CD4-positive, alpha-beta memory T cell (primary cell): ENCODE results near the gene AARSD1. TPM values are rescaled to one million over a fixed set of nuclear protein-coding genes. Genes with fewer than 3 reads are reported as not detected.
A peak's percentile ranks its signal among the peaks of the same experiment; 100 is the strongest.
"Not testable (repeated sequence)": the region's sequence is repeated elsewhere in the genome, so short reads cannot be mapped to it uniquely, and the experiment has no call there.

Experiments used
- CTCF ChIA-PET: fragments of 350-600 bp; sonication (Branson Sonifier 250); formaldehyde crosslinking; loops from one replicate; lab custom pipeline; 2021; ENCODE audit warnings: inconsistent platforms; ENCODE audit not compliant: partially characterized antibody; lab: Charles Lee
- POLR2A ChIA-PET: fragments of 350-600 bp; sonication (Branson Sonifier 250); formaldehyde crosslinking; loops from one replicate; lab custom pipeline; 2021; ENCODE audit not compliant: partially characterized antibody; lab: Charles Lee
- DNase-seq, 5 donors: peaks; one replicate each; pipeline versions ENCODE4 v3.0.0 to v3.0.0-alpha.2; 2020 to 2022; ENCODE audit warnings: mixed read lengths in 1 of 5
- H3K27ac ChIP-seq: one replicate; pipeline ENCODE4 v1.7.0; 2013; ENCODE audit warnings: low read depth, low read length
- H3K27me3 ChIP-seq: 2 replicates; pipeline ENCODE4 v1.7.0; 2013; ENCODE audit warnings: mild to moderate bottlenecking, low read length, moderate library complexity; ENCODE audit not compliant: insufficient read depth
- H3K36me3 ChIP-seq: 2 replicates; pipeline ENCODE4 v1.7.0; 2013; ENCODE audit warnings: mild to moderate bottlenecking, low read length, moderate library complexity; ENCODE audit not compliant: insufficient read depth
- H3K4me1 ChIP-seq: 2 replicates; pipeline ENCODE4 v1.7.0; 2013; ENCODE audit warnings: mild to moderate bottlenecking, low read length, moderate library complexity; ENCODE audit not compliant: insufficient read depth
- H3K4me3 ChIP-seq, 2 donors: one replicate each; pipeline ENCODE4 v1.7.0; 2013; ENCODE audit warnings: low read length in 2 of 2, mild to moderate bottlenecking in 1 of 2
- H3K9me3 ChIP-seq, 2 donors: one replicate each; pipeline ENCODE4 v1.7.0; 2013; ENCODE audit warnings: low read length in 2 of 2, control low read depth in 1 of 2; ENCODE audit not compliant: control insufficient read depth in 1 of 2
- H3K27ac Mint-ChIP-seq, 7 donors: one replicate each; pipeline ENCODE4 v1.8.0; 2020 to 2021; ENCODE audit warnings: mixed read lengths in 7 of 7, mild to moderate bottlenecking in 6 of 7, inconsistent platforms in 3 of 7, moderate library complexity in 3 of 7
- H3K27me3 Mint-ChIP-seq, 2 donors: one replicate each; pipeline ENCODE4 v1.8.0; 2020 to 2021; ENCODE audit warnings: mixed read lengths in 2 of 2
- H3K36me3 Mint-ChIP-seq, 2 donors: one replicate each; pipeline ENCODE4 v1.8.0; 2020 to 2021; ENCODE audit warnings: mixed read lengths in 2 of 2, inconsistent platforms in 1 of 2, mild to moderate bottlenecking in 1 of 2
- H3K4me1 Mint-ChIP-seq, 4 donors: one replicate each; pipeline ENCODE4 v1.8.0; 2020 to 2021; ENCODE audit warnings: mixed read lengths in 4 of 4, mild to moderate bottlenecking in 1 of 4
- H3K4me3 Mint-ChIP-seq, 8 donors: one replicate each; pipeline ENCODE4 v1.8.0; 2020 to 2021; ENCODE audit warnings: mixed read lengths in 8 of 8, mild to moderate bottlenecking in 7 of 8, moderate library complexity in 6 of 8, inconsistent platforms in 3 of 8
- H3K9me3 Mint-ChIP-seq, 8 donors: one replicate each; pipeline ENCODE4 v1.8.0; 2020 to 2021; ENCODE audit warnings: mixed read lengths in 8 of 8, mild to moderate bottlenecking in 5 of 8, inconsistent platforms in 3 of 8, moderate library complexity in 1 of 8
- intact Hi-C: fragments of 100-400 bp; cut with micrococcal nuclease; formaldehyde crosslinking; loops from one replicate; pipeline ENCODE4 v1.15.1; 2023
- polyA plus RNA-seq, 2 donors: library from polyadenylated mRNA; unstranded; fragments of 300-500 nt; fragmentation: Illumina TruSeq; gene quantifications; one replicate each; pipeline ENCODE4 v1.2.3, GENCODE V29; 2021
- total RNA-seq, 2 experiments: library from RNA; stranded (reverse); gene quantifications; one replicate each; pipeline ENCODE4 v1.2.3, GENCODE V29; 2021

The AARSD1 gene
- total and polyA plus RNA-seq, 4 experiments from 2014 or later, result 37.7 to 55.6 (median 47.8) TPM

DNA sequence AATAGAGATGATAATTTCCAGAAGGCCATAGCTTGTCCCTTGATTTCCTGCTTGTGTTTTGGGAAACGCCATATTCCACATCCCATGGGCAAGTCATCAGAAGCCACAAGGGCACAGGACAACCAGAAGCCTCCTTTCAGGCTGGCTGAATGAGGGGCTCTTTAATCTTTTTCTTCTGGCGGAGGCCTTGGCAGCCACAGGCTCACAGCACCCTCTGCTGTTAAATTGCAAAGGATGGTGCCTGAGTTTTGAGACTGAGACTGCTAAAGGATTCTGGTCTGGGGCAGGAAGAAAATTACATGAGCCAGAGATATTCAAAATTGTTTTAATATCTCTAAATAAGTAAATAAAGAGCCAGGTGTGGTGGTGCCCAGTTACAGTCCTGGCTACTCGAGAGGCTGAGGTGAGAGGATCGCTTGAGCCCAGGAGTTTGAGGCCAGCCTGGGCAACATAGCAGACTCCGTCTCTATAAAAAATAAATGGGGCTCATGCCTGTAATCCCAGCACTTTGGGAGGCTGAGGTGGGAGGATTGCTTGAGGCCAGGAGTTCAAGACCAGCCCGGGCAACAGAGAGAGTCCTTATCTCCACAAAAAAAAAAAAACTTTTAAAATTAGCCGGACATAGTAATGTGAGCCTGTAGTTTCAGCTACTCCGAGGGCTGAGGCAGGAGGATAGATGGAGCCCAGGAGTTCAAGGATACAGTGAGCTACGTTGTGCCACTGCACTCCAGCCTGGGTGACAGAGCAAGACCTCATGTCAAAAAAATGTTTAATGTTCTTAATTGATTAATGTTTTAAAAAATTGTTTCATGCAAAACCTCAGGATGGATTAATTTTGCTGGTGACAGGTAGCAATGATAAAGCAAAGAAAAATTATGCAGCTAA lies 26.3 kb downstream of the AARSD1 start:
- H3K27me3 ChIP-seq, result no peaks in the 10 kb centered on the region
- Mint-ChIP-seq H3K4me3 (no peak overlapping the region), H3K27ac (no peak overlapping the region), H3K9me3 (no peaks in the 10 kb centered on the region), H3K4me1 (no peaks in the 10 kb centered on the region), H3K27me3 (peaks cover 0 to 7% of the 10 kb centered on the region in 2 donors), H3K36me3 (no peaks in the 10 kb centered on the region)
- ChIA-PET CTCF (no interaction called here), POLR2A (no interaction called here)
- no peak overlapping the region for H3K4me3 ChIP-seq
- no peaks in the 10 kb centered on the region for H3K36me3 ChIP-seq
- no peaks in the 10 kb centered on the region for H3K9me3 ChIP-seq
- H3K4me1 ChIP-seq, result no peaks in the 10 kb centered on the region
- intact Hi-C loops, result loop anchor here (2.0 kb wide), 1 partner anchor 359 kb away; no protein-coding TSS in a partner anchor
- peak in 3 of 5 donors; percentile 3 to 10 (median 5) for DNase-seq
- H3K27ac ChIP-seq, result no peak overlapping the region

- Histone ChIP-seq H3K4me3 (no peak overlapping the region), H3K27me3 (no peaks in the 10 kb centered on the region), H3K27ac (no peak overlapping the region), H3K36me3 (no peaks in the 10 kb centered on the region), H3K9me3 (no peaks in the 10 kb centered on the region), H3K4me1 (no peaks in the 10 kb centered on the region)
- Mint-ChIP-seq H3K4me1 (no peaks in the 10 kb centered on the region), H3K27ac (no peak overlapping the region), H3K27me3 (peaks cover 1 to 16% of the 10 kb centered on the region in 2 donors), H3K4me3 (no peak overlapping the region), H3K36me3 (no peaks in the 10 kb centered on the region), H3K9me3 (peaks cover 0 to 3% (median 0%) of the 10 kb centered on the region in 8 donors)
- DNase-seq, result no peak
- POLR2A ChIA-PET, result no interaction called here
- intact Hi-C loops, result no loop called here
- CTCF ChIA-PET, result no interaction called here
These were observed 34.8 kb downstream of the AARSD1 start for GRCh38 chr17:42929497-42929844.

DNA sequence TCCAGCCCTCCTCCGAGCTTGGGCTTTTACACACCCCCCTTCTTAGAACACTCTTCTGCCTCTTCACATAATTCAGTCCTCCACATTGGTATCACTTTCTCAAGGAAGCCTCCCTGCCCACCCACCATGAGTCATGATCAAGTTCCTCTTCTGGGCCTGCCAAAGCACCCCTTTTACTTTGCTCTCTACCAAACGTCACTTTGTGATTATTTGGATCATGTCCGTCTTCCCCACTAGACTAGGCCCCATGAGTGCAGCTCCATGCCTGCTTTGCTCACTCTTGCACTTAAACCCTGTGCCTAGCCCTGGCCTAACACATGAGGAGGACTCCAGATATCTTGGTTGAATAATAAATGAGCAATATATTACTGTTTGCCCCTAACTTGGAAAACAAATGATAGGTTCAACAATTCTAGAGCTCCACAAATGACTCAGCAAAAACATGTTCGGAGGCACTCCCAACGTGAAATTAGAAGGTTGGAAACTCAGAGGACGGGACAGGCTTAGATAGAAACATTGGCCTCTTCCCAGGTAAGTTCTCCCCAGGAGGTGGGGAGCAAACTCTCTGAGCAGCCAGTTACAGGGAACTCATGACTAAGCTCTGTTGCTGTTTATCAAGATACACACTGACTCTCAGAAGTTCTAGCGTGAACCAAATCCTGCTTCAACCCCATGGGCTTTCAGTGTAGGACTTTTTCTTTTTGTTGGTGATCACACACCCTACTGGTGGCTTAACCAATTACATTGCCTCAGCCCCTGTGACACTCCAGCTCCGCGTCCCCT lies 35.3 kb downstream of the AARSD1 start:
- H3K9me3 ChIP-seq, result no peaks in the 10 kb centered on the region
- H3K36me3 ChIP-seq, result no peaks in the 10 kb centered on the region
- no peak overlapping the region for H3K4me3 ChIP-seq
- Mint-ChIP-seq H3K27me3 (peaks cover 1 to 12% of the 10 kb centered on the region in 2 donors), H3K4me1 (no peaks in the 10 kb centered on the region), H3K9me3 (peaks cover 0 to 3% (median 0%) of the 10 kb centered on the region in 8 donors), H3K27ac (no peak overlapping the region), H3K4me3 (no peak overlapping the region), H3K36me3 (no peaks in the 10 kb centered on the region)
- no peak for DNase-seq
- ChIA-PET POLR2A (no interaction called here), CTCF (interaction anchor here (0.6 kb wide), 1 partner anchor 207 kb away, joined by 3 read pairs; no protein-coding TSS in a partner anchor)
- H3K4me1 ChIP-seq, result no peaks in the 10 kb centered on the region
- intact Hi-C loops, result no loop called here
- no peak overlapping the region for H3K27ac ChIP-seq
- no peaks in the 10 kb centered on the region for H3K27me3 ChIP-seq

GRCh38 chr17:42924891-42925290 lies 39.4 kb downstream of the AARSD1 start:
- DNase-seq, result no peak
- Histone ChIP-seq H3K4me1 (no peaks in the 10 kb centered on the region), H3K36me3 (no peaks in the 10 kb centered on the region), H3K27ac (no peak overlapping the region), H3K9me3 (no peaks in the 10 kb centered on the region), H3K27me3 (no peaks in the 10 kb centered on the region), H3K4me3 (no peak overlapping the region)
- intact Hi-C loops, result no loop called here
- POLR2A ChIA-PET, result no interaction called here
- Mint-ChIP-seq H3K4me3 (peak overlapping the region in 1 of 8 donors; percentile 49), H3K9me3 (peaks cover 0 to 3% (median 0%) of the 10 kb centered on the region in 8 donors), H3K27ac (no peak overlapping the region), H3K36me3 (no peaks in the 10 kb centered on the region), H3K4me1 (peaks cover 0 to 5% (median 0%) of the 10 kb centered on the region in 4 donors), H3K27me3 (peaks cover 7 to 18% of the 10 kb centered on the region in 2 donors)
- CTCF ChIA-PET, result no interaction called here

GRCh38 chr17:42923472-42923871 lies 40.8 kb downstream of the AARSD1 start:
- H3K27ac ChIP-seq, H3K9me3 ChIP-seq, POLR2A ChIA-PET, H3K9me3 Mint-ChIP-seq, H3K27me3 ChIP-seq, H3K36me3 Mint-ChIP-seq, H3K4me1 ChIP-seq, H3K27ac Mint-ChIP-seq, H3K4me3 Mint-ChIP-seq, H3K36me3 ChIP-seq, CTCF ChIA-PET, DNase-seq, H3K4me3 ChIP-seq, intact Hi-C loops, H3K4me1 Mint-ChIP-seq: not testable (repeated sequence)
- peaks cover 7 to 18% of the 10 kb centered on the region in 2 donors for H3K27me3 Mint-ChIP-seq

DNA sequence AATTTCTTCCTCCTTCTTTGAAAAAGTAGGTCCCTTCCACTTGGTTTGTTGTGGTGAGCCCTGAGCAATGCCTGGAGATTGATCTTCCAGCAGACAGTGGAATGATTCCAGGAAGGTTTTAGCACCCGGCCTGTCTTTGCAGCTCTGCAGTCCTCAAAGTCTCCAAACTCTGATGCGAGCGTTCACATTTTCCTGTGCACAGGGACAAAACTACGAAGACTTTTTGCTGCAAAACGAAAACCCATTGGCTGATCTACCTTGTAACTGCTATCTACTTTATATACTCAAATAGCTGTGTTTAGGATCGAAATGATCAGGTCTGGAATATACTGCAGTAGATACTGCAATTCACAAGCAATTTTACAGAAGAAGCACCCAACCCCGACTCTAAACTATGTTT lies 42.0 kb downstream of the AARSD1 start:
- peaks cover 7 to 21% of the 10 kb centered on the region in 2 donors for H3K27me3 Mint-ChIP-seq
- Histone ChIP-seq H3K27ac (no peak overlapping the region), H3K36me3 (no peaks in the 10 kb centered on the region), H3K9me3 (no peaks in the 10 kb centered on the region), H3K27me3 (no peaks in the 10 kb centered on the region), H3K4me1 (no peaks in the 10 kb centered on the region), H3K4me3 (no peak overlapping the region)
- DNase-seq, result no peak
- intact Hi-C loops, result no loop called here
- peaks cover 0 to 5% (median 0%) of the 10 kb centered on the region in 4 donors for H3K4me1 Mint-ChIP-seq
- no peak overlapping the region for H3K4me3 Mint-ChIP-seq
- peak overlapping the region in 1 of 7 donors; percentile 35 for H3K27ac Mint-ChIP-seq
- no peaks in the 10 kb centered on the region for H3K36me3 Mint-ChIP-seq
- no peaks in the 10 kb centered on the region for H3K9me3 Mint-ChIP-seq
- ChIA-PET CTCF (no interaction called here), POLR2A (no interaction called here)

DNA sequence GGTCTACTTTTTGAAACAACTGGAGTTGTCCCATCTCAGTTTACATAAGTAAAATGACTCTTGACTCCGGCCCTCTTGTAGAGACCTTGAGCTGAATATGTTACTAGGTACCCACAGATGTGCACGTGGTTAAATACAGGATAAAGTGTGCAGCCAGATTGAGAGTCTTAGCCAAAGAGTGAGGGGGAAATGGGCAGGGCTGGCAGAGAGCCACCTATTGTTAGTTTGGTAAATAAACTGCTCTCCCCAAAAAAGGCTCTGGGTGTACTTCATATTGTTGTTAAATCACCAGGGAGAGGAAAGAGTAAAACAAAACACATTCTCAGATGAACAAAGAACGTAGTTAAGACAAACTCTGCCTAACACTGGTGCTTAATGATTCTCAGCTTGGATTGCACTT lies 43.3 kb downstream of the AARSD1 start:
- no peak overlapping the region for H3K27ac ChIP-seq
- Mint-ChIP-seq H3K4me3 (no peak overlapping the region), H3K27ac (no peak overlapping the region), H3K4me1 (peaks cover 0 to 5% (median 0%) of the 10 kb centered on the region in 4 donors), H3K36me3 (no peaks in the 10 kb centered on the region), H3K9me3 (no peaks in the 10 kb centered on the region), H3K27me3 (peaks cover 7 to 21% of the 10 kb centered on the region in 2 donors)
- ChIA-PET CTCF (no interaction called here), POLR2A (no interaction called here)
- H3K9me3 ChIP-seq, result no peaks in the 10 kb centered on the region
- H3K4me1 ChIP-seq, result no peaks in the 10 kb centered on the region
- H3K36me3 ChIP-seq, result no peaks in the 10 kb centered on the region
- intact Hi-C loops, result no loop called here
- no peaks in the 10 kb centered on the region for H3K27me3 ChIP-seq
- no peak for DNase-seq
- no peak overlapping the region for H3K4me3 ChIP-seq
